NCI-H69 (cell line): ENCODE results near the gene CGNL1.
A peak's percentile ranks its signal among the peaks of the same experiment; 100 is the strongest.

Experiments
- DNase-seq: peaks from one replicate; lab custom pipeline; 2025; lab: John Stamatoyannopoulos, UW

CGNL1 gene

GRCh38 chr15:57525581-57525980 lies 149.3 kb downstream of the CGNL1 start:
- DNase-seq, result no peak

DNA sequence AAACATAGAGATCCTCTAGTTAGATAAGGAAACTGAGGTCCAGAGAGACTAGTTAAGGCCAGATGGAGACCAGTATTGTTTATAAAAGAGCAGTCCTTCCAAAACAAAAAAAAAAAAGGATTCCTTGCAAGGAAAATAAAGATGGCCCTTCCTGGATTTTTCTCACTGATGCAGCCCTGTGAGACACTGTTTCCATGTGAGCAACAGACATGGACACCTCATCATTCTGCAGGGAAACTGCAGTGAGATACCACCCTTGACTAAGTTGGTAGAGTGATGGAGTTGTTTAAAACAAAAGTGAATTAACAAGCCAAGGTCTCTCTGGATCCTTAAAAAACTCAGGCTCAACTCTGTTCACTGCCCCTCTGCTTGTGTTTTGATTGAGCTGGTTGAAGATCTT lies 149.8 kb downstream of the CGNL1 start:
- DNase-seq, result no peak

- no peak for DNase-seq
These were observed 150.3 kb downstream of the CGNL1 start for GRCh38 chr15:57526615-57527014.

- peak; percentile 97 for DNase-seq
These were observed 151.2 kb downstream of the CGNL1 start for GRCh38 chr15:57527382-57528091.

DNA sequence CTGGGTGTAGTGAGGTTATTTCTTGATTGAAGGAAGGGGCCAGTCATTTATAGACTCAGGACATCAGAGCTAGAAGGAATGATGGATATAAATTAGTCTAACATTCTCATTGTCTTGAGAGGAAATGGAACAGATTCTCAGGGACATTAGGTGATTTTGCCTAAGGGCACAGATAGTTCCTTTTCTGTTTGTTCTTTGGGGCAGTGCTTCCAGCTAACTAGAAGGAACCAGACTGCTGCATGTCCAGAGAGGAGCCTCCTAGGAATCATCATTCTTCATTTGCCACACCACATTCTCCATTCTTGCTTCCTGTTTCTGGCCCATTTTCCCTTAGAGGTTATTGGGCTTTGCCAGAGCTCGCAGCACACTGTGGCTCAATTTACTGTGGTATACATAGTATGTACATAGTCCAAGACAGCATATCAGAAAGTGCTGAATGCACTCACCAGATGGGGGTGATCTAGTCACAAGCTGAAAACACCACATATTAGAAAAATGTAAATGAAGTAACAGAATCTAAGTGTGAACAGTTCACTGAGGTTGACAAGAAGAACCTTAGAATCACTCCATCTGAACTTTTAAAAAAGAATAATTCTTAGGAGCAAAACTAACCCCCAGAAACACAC lies 152.7 kb downstream of the CGNL1 start:
- DNase-seq, result peak; percentile 72

GRCh38 chr15:57529748-57530147 lies 153.4 kb downstream of the CGNL1 start:
- no peak for DNase-seq

DNA sequence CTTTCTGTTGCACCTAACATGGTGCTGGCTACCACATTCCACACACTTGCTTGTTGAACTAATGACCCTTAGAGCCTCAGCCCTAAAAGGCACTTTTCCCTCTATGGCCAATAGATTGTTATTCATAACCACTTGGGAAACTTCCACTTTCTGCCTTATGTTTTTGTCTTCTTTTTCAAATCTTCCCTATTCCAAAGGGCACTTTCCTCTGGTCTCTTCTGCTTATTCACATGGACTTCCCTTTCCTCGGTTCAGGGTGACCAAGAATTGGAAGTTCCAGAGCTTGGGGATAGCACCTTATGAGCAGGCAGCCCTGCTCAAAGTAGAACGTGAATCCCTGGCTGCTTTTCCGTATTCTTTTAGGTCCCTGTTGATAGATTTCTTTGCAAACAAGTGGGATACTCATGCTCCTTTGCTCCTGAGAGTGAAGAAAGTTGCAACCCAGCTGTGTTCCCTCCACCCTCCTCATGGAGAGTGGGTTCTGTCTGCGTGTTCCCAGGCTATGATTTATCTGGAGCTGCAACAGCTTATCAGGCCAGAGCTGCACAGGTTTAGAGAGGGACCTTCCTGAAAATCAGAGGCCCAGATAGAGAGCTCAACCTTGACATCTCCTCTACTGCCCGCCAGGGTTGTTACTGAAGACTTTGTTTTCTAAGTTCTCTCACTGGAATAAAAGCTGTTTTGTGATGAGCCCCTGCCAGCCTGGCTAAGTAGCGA lies 156.6 kb downstream of the CGNL1 start:
- no peak for DNase-seq

- DNase-seq, result no peak
These were observed 157.1 kb downstream of the CGNL1 start for GRCh38 chr15:57533448-57533799.

DNA sequence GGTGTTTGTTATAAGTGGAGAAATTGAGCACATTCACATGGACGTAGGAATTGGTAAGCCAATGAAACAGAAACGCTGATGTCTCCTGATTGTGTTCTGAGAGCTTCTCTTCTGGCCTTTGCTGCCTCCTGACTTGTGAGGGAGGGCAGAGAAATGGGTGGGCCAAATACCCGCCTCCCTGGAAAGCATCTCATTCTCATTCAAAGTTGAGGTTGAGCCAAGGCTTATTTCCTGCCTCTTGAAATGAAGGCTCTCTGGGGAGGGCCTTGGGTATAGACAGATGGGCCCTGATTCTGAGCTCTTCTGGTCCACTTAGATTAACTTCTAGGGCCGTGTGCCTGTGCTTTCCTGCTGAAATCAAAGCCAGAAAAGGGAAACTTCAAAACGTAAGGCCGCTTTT lies 158.0 kb downstream of the CGNL1 start:
- DNase-seq, result peak; percentile 70

DNA sequence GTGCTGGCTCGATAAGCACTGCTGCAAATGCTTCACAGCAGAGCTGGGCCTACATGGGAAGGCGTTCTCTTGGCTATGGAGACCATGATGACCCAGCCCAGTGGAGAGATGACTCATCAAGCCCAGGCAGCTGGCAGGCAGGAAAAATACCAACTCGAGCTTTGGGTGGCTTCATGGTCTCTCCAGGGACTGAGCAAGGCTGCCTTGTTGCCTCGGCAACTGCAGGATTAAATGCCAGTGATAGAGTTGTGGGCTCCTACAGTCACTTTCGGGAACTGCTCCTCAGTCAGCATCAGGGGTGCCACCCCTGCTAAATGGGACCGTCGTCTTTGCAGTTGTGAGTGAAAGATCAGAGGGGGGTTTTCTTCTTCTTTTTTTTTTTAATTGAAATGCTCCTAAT lies 160.8 kb downstream of the CGNL1 start:
- DNase-seq, result peak; percentile 91

- DNase-seq, result peak; percentile 78
These were observed 161.4 kb downstream of the CGNL1 start for GRCh38 chr15:57537488-57538264.

DNA sequence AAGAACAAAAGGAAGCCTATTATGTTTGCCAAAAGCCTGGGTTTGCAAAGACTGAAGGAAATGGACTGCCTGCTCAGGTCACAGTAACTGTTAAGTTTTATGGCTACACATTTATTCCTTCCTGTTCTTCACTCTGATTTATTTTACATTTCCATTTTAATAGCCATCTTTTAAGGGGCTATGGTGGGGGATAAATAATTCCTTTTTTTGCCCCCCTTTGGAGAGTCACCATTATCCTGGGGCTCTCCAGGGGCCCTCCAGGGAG lies 161.9 kb downstream of the CGNL1 start:
- no peak for DNase-seq

GRCh38 chr15:57538821-57539220 lies 162.5 kb downstream of the CGNL1 start:
- no peak for DNase-seq

GRCh38 chr15:57540211-57540610 lies 163.9 kb downstream of the CGNL1 start:
- no peak for DNase-seq

DNA sequence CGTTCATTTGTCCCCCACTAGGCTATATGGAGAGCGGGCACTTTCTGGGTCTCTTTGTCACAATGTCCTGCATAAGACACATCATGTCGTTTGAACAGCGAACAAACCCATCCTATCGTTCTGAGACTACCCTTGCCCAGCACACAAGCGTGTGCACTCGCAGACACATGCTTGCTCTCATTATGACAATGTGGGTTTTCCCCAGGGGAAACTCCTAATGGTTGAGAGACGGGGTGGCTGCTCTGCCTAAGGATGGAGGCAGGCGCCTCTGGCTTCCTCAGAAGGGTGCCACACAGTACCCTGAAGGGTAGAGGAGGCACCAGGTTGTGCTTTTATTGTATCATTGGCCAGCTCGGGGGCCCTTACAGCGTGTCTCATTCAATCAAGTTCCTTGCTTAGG lies 164.4 kb downstream of the CGNL1 start:
- DNase-seq, result no peak

- no peak for DNase-seq
These were observed 165.0 kb downstream of the CGNL1 start for GRCh38 chr15:57541271-57541670.

- DNase-seq, result peak; percentile 76
These were observed 165.7 kb downstream of the CGNL1 start for GRCh38 chr15:57541805-57542504.

- DNase-seq, result no peak
These were observed 166.2 kb downstream of the CGNL1 start for GRCh38 chr15:57542505-57542817.

DNA sequence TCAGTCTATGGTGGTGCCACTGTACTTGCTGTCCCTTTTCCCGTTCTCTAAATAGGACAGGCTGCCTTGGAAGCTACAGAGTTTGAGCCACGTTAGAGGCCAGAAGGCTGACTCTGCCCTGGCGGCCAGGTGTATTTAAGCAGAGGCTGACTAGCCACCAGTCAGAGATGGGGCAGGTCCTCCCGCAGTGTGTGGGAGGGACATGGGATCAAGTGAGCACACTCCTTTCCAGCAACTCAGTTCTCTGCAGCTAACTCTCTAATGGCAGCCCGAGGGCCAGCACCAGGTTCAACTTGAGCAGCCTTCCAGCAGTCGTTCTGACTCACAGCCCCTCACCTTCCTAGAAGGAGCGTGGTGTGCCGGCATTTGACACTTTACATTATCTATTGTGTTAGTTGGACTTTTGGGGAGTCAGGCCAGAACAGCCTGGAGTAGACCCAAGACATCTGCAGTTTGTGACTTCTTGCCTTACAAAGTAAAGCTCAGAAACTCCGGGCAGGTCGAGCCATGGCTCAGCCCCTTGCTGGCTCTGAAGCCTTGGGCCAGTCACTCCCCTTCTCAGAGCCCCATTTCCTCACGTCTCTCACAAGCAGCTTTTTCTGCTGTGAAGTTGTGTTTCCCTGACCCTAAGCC lies 168.7 kb downstream of the CGNL1 start:
- DNase-seq, result no peak

DNA sequence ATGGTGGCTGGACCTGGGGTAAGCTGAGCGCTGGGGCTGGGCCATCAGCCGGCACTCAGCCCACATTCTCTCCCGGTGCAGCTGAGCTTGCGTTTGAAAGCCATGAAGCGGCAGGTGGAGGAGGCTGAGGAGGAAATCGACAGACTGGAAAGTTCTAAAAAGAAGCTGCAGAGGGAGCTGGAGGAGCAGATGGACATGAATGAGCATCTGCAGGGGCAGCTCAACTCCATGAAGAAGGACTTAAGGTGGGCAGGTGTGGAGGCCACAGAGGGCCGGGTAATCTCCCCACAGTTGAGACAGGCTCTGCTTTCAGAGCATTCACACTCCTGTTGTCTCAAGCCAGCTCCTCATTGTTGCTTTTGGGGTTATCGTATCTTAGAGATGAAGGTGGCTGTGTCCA lies 169.7 kb downstream of the CGNL1 start:
- no peak for DNase-seq

DNA sequence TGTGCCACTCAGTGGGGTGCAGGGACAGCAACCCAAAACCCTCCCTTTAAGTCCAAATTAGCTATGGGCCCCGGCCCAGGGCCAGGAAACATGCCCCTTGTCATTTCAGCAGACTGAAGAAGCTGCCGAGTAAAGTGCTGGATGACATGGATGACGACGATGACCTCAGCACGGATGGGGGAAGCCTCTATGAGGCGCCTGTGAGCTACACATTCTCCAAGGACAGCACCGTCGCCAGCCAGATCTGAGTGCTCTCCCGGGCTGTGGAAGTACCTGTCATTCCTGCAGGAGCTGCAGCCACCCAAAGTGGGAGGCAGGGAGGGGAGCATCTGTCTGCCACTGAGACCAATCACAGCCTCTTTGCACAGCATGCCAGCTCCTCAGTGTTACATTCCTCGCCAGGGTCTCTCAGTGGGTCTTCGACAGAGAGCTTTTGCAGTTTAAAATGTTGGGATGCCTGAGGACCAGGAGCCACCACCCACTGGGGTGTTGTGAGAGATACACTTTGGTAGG lies 171.0 kb downstream of the CGNL1 start:
- DNase-seq, result no peak

DNA sequence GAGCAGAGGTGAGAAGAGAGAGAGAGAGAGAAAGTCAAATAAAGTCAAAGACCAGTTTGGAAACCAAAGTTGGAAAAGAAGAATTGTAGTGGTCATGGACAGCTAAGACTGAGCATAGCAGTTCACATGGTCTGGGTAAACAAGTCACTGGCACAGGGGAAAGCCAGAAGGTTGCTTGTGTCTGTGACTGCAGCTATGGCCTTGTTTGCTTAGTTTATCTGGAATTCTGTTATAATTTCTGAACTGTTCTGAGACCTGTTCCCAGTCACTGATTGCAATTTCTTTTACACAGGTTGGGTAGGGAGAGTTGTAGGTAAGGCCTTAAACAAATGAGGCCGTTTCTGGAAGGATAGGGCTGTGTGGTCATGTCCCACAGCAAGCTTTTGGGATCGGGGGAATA lies 172.0 kb downstream of the CGNL1 start:
- no peak for DNase-seq
